GM21515 (cell line): ENCODE results near the gene TCP10L.
"Not testable (repeated sequence)": the region's sequence is repeated elsewhere in the genome, so short reads cannot be mapped to it uniquely, and the experiment has no call there.

Source experiments
- ATAC-seq: cut with Tn5 transposase; IDR thresholded peaks from one replicate; pipeline ENCODE4 v1.9.1; 2021; ENCODE audit not compliant: unreplicated experiment

Gene TCP10L

DNA sequence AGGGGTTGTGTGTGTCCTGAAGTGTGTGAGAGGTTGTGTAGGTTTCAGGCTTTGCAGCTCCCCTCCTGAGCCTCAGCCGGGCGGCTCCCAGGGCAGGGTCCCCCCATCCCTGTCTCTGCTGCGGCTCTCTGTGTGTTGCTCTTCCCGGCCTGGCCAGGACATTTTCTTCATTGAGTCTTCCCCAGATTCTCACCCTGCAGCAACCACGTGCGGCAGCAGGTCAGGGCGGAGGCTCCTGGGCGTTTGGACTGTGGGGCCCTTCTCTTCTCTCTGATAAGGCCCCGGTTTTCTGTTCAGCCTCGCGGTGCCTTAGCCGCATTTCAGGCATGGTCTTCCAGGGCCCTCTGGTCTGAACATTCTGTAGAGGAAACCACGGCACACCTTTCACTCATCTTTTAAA lies 1.8 kb upstream of the TCP10L start:
- no peak for ATAC-seq

DNA sequence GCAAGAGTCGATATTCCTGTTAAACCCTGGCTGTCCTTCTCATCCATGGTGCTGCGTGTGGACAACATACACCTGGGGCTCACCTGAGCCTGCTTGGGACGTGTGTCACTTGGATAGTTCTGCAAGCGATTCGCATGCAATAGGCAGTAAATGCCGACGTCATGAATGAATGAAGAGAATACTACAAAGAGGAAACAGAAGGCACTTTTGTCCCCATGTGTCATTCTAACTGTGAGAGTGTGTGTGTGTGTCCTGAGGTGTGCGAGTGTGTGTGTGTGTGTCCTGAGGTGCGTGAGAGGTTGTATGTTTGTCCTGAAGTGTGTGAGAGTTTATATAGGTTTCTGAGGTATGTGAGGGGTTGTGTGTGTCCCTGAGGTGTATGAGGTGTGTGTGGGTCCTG lies 647 bp upstream of the TCP10L start:
- no peak for ATAC-seq

DNA sequence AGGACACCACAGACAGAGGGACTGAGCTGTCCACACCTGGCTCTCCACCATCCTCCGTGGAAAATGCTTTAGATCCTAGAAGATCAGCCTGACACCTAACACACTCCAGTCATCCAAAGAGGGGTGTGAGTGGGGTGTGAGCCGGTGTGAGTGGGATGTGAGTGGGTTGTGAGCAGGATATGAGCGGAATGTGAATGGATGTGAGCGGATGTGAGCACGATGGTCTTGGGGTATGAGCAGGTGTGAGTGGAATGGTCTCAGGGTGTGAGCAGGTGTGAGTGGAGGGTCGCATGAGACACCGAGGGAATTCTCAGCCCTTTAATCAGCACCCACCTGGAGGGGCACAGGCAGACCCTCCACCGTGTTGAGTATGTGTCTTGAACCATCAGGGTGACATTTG lies 851 bp downstream of the TCP10L start:
- no peak for ATAC-seq

DNA sequence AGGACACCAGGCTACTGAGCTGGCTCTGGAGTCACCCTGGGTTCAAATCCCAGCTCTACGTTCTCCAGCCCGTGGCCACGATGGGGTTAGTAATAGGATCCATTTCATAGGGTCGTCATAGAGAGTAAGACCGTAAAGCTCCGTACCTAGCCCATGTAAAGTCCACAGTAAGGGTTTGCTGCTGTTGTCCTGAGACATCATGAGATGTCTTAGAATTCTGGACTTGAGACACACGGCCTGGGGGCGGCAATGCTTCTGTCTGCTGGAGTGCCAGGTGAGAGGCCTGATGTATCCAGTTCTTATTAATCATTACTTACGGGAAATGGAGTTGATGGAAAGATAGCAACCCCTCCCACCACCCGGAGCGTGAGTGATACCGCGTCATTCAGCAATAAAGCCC lies 3.6 kb downstream of the TCP10L start:
- ATAC-seq = no peak

DNA sequence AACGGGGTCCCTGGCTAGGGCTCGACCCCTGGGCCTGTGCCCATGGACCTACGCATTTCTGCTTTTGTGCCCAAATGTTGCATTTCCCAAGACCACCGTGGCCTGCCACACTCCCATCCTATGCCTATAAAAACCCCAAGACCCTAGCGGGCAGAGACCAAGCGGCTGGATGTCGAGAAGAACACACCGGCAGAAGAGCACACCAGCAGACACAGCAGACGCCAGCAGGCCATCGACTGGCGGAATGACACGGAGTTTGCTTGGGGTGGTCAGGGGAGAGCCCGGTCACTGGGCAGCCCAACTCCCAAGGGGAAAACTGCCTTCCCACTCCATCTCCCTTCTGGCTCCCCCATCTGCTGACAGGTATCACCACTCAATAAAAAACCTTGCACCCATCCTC lies 4.4 kb downstream of the TCP10L start:
- ATAC-seq = no peak

DNA sequence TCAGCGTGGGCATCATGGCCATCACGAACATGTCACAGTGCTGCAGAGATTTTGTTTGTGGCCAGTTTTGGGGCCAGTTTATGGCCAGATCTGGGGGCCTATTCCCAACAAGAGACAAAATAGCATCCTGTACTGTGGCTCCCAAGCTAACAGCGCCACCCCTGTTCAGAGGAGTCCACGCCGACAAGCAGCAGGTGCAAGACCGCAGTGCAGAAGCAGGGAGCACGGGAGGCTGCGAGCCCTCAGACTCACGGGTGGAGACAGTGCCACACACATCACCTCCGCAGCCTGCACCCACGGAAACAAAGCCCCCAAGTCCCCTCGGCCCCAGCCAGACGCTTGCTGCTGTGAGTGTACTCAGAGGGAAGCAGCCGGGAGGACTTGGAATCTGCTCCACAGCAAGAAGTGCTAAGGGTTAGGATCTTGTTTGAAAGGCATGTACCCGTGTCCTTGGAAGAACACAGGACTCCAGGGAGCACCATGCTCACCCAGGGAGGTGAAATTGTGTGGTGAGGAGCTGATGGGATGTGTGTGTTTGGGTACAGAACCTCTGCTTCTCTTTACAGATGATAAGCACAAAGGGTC lies 7.1 kb downstream of the TCP10L start:
- ATAC-seq = no peak

DNA sequence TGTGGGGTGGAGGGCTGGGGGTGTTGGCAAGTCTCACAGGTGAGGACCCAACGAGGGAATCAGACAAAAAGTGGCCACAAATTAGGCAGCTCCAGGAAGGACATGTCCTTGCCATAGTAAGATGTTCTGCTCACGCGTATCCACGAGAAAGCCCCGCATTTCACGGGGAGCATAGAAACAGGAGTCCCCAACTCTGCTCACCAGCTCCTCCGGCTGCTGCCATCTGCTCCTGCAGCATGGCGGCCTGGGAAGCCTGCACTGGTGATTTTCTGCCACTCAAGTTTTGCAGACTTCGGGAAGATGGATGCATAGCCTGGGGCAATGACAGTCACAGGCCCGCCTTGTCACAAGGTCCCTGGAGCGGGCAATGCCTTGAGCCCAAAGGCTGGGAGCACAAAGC lies 9.3 kb downstream of the TCP10L start:
- no peak for ATAC-seq

DNA sequence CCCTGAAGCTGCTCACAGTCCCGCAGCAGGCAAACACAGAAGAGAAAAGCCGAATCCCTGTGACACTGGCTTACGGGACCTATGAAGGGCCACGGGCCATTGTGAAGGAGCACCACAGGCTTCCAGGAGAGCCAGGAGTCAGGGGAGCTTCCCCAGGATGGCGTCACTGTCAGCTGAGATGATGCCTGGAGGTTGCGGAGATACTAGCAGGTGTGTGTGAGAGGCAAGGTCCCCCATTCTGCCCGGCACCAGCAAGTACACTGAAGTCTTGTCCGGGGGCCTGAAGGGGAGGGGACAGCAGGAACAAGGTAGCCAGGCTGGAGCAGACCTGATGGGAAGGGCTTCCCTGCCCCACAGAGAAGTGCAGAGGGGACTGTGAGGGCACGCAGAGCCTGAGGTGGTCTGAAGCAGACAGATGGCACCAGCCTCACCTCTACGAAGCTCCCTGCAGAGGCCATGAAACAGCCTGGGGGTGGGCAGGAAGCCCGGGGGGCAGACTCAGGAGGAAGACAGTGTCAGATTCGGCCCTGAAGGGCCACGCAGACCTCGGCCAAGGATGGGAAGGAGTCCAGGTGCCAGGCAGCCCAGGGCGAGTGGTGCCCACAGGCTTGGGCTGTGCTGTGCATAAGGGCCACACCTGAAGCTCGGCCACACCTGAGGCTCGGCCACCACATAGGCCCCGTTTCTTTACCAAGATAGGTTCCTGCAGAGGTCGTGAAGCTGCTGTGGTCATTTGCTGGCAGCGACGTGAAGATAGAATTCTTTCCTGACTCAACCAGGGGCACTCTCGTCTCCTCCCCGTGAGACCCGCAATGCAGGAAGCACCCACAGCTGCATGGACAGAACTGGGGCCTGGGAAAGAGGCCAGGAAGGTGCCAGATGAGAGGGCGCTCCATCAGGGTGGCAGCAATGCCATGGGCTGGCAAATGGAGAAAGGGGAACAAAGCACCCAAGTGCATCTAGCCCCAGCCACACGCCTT lies 10.1 kb downstream of the TCP10L start:
- ATAC-seq = no peak

DNA sequence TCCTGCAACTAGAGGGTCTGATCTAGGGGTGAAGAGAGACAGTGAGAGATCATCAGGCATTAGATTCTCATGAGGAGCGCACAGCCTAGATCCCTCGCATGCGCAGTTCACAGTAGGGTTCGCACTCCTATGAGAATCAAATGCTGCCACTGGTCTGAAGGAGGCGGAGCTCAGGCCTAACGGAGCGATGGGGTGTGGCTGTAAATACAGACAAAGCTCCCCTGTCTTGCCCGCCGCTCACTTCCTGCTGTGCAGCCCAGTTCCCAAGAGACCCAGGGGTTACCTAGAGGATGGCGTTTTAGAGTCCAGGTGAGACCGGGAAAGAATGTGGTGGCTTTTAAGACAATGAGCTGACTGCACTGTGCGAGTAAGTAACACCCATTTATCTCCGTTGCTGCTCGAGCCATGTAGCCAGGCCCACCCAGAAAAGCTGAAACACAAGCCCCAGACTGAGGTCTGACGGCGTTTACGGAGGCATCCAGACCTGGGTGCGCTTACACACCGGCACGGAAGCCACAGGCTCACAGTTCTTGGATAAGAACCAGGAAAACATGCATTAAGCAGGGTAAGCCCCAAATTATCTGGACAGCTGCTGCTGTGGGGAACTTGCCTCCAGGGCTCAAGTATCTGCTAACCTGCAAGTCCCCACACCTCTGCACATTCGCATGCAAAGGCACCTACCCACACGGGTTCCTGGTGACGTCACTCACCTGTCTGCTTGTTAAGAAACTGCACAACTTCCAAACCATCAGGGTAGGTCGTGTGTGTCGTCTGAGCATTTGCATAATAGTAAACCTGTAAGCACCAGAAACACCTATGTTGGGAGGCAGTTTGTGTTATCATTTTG lies 12.5 kb downstream of the TCP10L start:
- no peak for ATAC-seq

DNA sequence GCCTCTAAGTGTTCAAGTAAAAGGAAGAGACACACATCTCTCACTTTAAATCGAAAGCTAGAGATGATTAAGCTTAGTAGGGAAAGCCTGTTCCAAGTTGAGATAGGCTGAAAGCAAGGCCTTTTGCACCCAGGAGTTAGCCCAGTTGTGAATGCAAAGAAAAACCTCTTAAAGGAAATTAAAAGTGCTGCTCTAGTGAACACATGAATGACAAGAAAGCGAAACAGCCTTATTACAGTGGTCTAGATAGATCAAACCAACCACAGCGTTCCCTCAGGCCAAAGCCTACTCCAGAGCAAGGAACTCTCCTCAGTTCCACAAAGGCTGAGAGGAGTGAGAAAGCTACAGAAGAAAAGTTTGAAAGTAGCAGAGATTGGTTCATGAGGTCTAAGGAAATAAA lies 14.9 kb downstream of the TCP10L start:
- no peak for ATAC-seq

DNA sequence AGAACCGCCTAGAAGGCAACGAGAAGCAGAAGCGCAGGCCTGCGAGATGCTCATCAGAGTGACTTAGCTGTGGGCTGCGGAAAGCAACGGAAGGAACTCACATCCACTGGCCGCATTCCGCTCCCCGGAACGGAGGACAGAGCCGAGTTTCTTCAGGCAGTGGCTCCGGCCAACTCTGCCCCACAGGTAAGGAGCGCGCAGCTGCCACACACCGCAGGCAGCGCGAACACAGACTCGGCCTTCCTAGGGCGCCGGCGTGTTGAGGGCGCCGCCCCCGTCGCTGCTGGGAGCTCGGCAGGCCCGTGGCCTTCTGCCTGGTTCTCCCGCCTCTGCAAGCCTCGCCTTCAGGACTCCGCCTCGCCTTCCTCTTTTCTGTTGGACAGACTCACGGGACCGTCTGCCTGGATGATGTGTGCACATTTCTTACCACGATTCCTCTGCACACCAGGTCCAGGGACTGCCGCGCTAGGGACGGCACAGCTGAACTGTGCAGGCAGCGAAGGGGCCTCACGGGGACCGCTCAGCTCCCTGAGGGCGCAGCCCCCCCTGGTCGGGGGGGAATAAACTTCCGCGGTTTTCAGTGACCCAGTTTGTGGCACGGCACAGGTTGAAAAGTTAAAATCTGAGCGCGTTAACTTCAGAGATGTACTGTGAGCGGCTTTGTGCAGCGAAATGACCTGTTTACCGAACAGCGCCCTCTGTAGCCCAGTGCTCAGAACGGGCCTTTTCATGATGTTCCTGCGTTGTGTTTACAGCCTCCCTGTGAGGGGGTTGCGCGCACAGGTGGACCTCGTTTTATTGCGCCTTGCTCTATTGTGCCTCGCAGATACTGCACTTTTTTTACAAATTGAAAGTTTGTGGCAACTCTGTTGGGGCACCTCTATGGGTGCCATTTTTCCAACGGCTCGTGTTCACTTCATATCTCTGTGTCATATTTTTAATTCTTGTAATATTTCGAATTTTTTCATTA lies 15.8 kb downstream of the TCP10L start:
- ATAC-seq = peak; percentile 89

DNA sequence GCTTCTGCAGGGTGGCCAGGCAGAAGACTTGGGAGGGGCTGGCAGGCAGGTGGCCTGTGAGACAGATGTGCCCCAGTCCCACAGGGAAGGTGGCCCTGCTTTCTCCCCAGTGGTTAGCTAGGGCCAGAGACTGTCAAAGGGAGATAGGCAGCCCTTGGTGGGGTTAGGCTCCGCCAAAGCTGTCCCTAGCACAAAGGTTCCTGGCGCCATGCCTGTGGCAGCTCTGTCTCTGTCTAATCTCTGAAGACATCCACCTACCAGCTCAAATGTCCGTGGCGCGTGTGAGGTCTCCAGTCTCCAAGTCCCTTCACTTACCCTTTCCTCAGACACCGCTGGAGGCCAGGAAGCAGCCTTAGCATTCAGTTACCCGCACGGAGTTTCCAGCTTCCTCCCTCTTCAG lies 17.7 kb downstream of the TCP10L start:
- ATAC-seq = no peak

DNA sequence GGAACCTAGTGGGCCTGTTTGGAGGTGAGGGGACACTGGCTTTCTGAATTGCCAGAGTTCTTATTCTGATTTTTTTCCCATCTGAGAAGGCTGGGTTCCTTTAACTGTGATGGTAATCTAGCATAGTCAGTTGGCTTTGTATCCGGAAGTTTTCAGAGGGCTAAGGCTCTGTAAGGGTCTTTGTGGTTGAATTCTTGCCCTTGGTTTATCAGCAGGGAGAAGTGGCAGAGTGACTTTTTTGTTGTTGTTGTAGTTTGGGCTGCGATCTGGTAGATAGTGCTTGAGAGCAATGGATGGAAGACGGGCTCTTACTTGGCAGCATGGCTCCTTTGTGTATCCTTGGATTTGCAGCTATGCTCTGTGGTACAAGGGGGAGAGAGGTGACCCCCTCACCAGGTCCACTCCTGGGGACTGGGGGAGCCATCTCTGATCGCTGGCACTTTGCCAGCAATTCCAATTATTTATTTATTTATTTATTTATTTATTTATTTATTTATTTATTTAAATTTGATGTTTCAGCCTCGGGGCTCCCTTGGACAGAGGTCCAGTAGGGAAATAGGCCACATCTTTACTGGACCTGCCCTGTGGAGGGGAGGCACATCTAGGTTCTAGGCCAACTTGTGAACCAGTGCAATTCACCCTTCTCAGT lies 18.5 kb downstream of the TCP10L start:
- no peak for ATAC-seq

DNA sequence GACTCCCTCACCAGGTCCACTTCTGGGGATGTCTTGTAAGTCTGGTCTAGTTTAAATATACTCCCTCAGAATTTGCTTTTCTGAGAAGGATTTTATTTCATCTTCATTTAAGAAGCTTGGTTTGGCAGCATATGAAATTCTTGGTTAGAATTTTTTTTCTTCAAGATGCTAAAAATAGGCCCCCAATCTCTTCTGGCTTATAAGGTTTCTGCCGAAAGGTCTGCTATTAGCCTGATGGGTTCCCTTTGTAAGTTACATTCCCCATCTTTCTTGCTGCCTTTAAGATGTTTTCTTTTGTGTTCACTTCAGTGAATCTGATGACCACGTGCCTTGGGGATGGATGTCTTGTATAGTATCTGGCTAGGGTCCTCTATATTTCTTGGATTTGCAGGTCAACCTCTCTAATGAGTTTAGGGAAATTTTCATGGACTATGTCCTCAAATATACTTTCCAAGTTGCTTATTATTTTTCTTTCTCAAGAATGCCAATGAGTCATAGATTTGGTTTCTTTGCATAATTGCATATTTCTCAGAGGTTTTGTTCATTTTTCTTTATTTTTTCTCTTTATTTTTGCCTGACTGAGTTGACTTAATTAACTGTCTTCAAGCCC lies 19.4 kb downstream of the TCP10L start:
- no peak for ATAC-seq

DNA sequence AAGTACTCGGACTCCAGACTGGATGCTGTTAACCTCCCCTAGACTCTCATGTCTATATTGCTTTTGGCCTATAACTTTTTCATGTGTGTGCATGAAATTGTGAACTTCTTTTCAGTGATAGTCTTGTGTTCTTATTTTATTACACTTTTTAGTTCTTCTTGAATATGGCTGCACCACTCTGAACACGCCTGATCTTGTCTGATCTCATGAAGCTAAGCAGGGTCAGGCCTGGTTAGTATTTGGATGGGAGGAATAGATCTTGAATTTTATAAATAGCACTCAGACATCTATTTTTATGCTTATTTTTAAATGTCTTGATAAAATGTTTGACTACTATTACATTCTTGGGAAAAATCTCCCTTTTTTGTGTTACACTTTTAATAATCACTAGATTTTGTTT lies 22.4 kb downstream of the TCP10L start:
- ATAC-seq = no peak

DNA sequence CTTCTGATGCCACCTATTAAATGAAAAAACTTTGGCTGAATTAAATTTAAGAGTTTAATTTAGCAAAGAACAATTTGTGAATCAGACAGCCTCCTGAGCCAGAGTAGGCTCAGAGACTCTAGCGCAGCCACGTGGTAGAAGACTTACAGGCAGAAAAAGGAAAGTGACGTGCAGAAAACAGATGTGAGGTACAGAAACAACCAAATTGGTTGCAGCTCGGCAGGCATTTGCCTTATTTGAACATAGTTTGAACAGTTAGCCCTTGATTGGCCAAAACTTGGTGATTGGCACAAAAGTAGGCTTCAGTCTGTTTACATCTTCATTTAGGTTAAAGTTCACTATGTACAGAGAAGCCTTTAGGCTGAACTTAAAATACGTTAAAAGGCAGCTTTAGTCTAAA lies 22.9 kb downstream of the TCP10L start:
- ATAC-seq = no peak

DNA sequence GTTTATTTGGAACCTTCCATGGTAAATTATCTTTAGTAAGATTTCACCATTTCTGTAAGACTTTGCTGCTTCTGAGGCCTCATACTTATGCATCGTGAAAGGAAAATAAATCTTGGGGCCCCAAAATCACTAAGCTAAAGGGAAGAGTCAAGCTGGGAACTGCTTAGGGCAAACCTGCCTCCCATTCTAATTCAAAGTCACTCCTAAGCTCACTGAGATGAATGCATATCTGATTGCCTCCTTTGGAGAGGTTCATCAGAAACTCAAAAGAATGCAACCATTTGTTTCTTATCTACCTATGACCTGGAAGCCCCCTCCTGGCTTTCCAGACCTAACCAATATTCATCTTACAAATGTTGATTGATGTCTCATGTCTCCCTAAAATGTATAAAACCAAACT lies 23.8 kb downstream of the TCP10L start:
- ATAC-seq = not testable (repeated sequence)

DNA sequence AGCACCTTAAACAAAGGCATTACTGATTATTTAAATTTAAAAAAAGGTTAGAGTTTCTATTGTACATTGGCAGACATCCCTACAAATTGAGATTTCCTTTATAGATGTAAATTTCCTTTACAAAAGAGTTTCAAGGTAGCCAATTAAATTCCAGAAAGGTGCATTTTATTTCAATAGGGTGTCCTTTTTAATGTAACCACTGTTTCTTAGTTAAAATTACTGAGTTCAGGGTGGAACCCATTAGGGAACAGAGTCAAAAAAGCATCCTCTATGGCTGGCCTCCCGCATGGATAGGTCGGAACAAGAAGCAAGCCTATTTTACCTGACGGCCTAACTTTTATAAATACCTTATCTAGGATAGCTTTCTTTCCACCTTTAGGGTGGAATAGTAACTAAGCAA lies 24.4 kb downstream of the TCP10L start:
- ATAC-seq = no peak

DNA sequence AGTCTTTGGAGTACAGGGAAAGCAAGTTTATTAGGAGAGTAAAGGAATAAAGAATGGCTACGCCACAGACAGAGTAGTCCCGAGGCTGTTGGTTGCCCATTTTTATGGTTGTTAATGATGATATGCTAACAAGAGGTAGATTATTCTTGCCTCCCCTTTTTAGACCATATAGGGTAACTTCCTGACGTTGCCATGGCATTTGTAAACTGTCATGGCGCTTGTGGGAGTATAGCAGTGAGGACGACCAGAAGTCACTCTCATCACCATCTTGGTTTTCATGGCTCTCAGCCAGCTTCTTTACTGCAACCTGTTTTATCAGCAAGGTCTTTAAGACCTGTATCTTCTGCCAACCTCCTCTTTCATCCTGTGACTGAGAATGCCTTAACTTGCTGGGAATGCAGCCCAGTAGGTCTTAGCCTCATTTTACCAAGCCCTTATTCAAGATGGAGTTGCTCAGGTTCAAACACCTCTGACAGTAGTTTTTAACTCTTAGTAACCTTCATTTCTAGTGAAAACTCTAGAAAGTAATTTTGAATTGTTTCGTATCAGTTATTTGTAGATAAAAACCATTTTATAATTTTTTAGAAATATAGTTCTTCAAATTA lies 26.2 kb downstream of the TCP10L start:
- no peak for ATAC-seq
